Activated B cell treated with CpG ODN at 0.5 μM for 24 hours (primary cell): ENCODE measurements around the gene LBR. TPM values are rescaled to one million over a fixed set of nuclear protein-coding genes. Genes with fewer than 3 reads are reported as not detected.

Experiments used
- ATAC-seq: fragments of 200-7000 bp; cut with Tn5 transposase; one replicate; pipeline ENCODE4 v1.10.0; 2021; ENCODE audit warnings: low read depth, mild to moderate bottlenecking, moderate library complexity
- CTCF ChIA-PET: fragments of 350-600 bp; sonication (Branson Sonifier 250); formaldehyde crosslinking; loops from one replicate; lab custom pipeline; 2021; ENCODE audit warnings: antibody characterized with exemption; lab: Charles Lee
- POLR2A ChIA-PET: fragments of 350-600 bp; sonication (Branson Sonifier 250); formaldehyde crosslinking; loops from one replicate; lab custom pipeline; 2021; ENCODE audit warnings: antibody characterized with exemption; lab: Charles Lee
- DNase-seq: peaks from one replicate; pipeline ENCODE4 v3.0.0; 2022
- H3K27ac Mint-ChIP-seq: one replicate; pipeline ENCODE4 v1.8.0; 2020; ENCODE audit warnings: mixed read lengths
- H3K27me3 Mint-ChIP-seq: one replicate; pipeline ENCODE4 v1.8.0; 2021; ENCODE audit warnings: mixed read lengths
- H3K36me3 Mint-ChIP-seq: one replicate; pipeline ENCODE4 v1.8.0; 2021; ENCODE audit warnings: low read depth, mixed read lengths
- H3K4me1 Mint-ChIP-seq: one replicate; pipeline ENCODE4 v1.8.0; 2021; ENCODE audit warnings: mixed read lengths
- H3K4me3 Mint-ChIP-seq: one replicate; pipeline ENCODE4 v1.8.0; 2020; ENCODE audit warnings: mild to moderate bottlenecking, mixed read lengths
- H3K9me3 Mint-ChIP-seq: one replicate; pipeline ENCODE4 v1.8.0; 2020; ENCODE audit warnings: mixed read lengths
- CTCF ChIP-seq: fragments of 200-600 bp; IDR thresholded peaks from one replicate; pipeline ENCODE4 v1.8.0; 2022; ENCODE audit warnings: antibody characterized with exemption, mild to moderate bottlenecking
- intact Hi-C: fragments of 100-400 bp; cut with micrococcal nuclease; formaldehyde crosslinking; loops from one replicate; pipeline ENCODE4 v1.15.1; 2024
- total RNA-seq: library from RNA; stranded (reverse); gene quantifications from 2 replicates; pipeline ENCODE4 v1.2.3, GENCODE V29; 2022

The LBR gene
- total RNA-seq, 1 donor from 2014 or later, result 113 TPM

DNA sequence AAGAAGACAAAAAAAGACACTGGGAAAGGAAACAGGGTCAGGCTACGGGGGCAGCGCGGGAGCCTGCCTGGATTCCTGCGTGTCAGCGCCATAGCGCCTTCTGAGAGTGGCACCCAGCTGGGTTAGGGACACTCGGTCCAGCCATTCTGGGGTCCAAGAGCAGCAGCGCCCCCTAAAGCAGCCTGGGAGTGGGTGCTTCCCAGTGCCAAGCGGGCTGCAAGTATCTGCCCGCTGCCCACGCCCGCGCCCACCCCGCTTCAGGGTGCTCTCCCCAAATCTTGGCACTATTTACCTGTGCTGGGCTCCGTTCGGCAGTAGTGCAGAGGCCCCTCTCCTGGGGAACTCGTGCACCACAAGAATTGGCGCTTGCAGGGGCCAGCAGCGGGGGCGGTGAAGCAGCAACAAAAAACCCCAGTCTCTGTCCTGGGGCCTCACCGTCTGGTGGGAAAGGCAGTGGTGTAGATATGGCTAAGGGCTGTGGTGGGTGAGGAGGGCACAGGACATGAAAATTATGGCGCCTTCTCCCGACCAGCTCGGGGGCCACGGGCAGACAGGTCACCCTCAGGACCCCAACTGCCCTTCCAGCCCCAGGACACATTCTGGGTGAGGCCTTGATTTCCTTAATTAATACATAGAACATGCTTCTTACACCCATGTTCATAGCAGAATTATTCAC is 24.1 kb upstream of the LBR start:
- TF ChIP-seq CTCF, result no peak
- H3K9me3 Mint-ChIP-seq, result no peaks in the 10 kb centered on the region
- no peaks in the 10 kb centered on the region for H3K36me3 Mint-ChIP-seq
- H3K4me1 Mint-ChIP-seq, result peaks cover 6% of the 10 kb centered on the region
- no peak overlapping the region for H3K4me3 Mint-ChIP-seq
- DNase-seq (no peak), ATAC-seq (no peak)
- POLR2A ChIA-PET, result no interaction called here
- intact Hi-C loops, result no loop called here
- CTCF ChIA-PET, result no interaction called here
- no peaks in the 10 kb centered on the region for H3K27me3 Mint-ChIP-seq
- no peak overlapping the region for H3K27ac Mint-ChIP-seq

DNA sequence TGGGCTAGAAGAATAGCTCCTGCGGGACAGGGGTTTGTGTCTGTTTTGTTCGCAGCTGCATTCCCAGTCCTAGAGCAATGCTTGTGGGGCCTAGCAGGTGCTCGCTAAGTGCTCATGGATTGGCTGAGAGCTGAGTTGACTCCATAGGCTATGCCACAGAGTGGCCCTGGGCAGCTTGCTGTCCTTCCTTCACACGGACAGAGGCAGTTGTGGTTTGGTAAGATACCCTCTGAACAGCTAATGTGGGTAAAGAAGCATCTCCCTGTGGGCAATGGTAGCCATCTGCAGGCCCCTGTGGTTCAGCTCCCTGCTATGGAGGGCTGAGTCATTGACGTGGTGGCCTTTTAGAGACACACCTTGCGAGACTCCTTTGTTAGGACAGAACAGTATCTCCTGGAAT is 23.5 kb upstream of the LBR start:
- Mint-ChIP-seq H3K4me3 (no peak overlapping the region), H3K27ac (no peak overlapping the region), H3K4me1 (peaks cover 6% of the 10 kb centered on the region), H3K36me3 (no peaks in the 10 kb centered on the region), H3K9me3 (no peaks in the 10 kb centered on the region), H3K27me3 (no peaks in the 10 kb centered on the region)
- no peak for TF ChIP-seq CTCF
- ChIA-PET POLR2A (no interaction called here), CTCF (no interaction called here)
- DNase-seq (no peak), ATAC-seq (no peak)
- intact Hi-C loops, result no loop called here

- TF ChIP-seq CTCF, result no peak
- no peaks in the 10 kb centered on the region for H3K27me3 Mint-ChIP-seq
- H3K27ac Mint-ChIP-seq, result no peak overlapping the region
- DNase-seq (no peak), ATAC-seq (no peak)
- ChIA-PET CTCF (no interaction called here), POLR2A (interaction anchor here (0.6 kb wide), 1 partner anchor 549 kb away, joined by 3 read pairs; the partner anchor contains the start of gene SDE2)
- H3K4me1 Mint-ChIP-seq, result peaks cover 13% of the 10 kb centered on the region
- intact Hi-C loops, result no loop called here
- H3K4me3 Mint-ChIP-seq, result no peak overlapping the region
- no peaks in the 10 kb centered on the region for H3K9me3 Mint-ChIP-seq
- no peaks in the 10 kb centered on the region for H3K36me3 Mint-ChIP-seq
Measured at GRCh38 chr1:225450491-225451191, 22.8 kb upstream of the LBR start.

DNA sequence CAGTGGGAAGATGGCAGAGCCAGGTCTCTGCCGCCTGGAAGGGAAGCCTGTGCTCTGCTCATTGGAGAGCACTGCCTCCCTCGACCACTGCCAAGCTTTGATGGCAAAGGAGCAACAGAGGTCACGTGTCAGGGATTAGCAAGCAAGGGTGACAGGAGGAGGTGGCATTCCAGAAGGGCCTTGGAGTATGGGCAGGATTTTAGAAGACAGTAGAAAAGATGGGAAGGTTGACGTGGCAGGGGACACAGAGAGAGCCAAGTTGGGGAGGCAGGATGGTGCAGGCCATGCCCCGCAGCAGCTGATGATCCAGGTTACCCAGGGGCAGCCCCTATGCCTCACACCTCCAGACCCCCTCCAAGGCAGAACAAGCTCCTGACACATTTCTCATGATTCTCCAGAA is 21.9 kb upstream of the LBR start:
- CTCF ChIA-PET, result no interaction called here
- intact Hi-C loops, result loop anchor here (10.0 kb wide), 1 partner anchor 135 kb away; no protein-coding TSS in a partner anchor
- ATAC-seq (no peak), DNase-seq (no peak)
- H3K4me3 Mint-ChIP-seq, result no peak overlapping the region
- no peaks in the 10 kb centered on the region for H3K36me3 Mint-ChIP-seq
- H3K4me1 Mint-ChIP-seq, result peaks cover 18% of the 10 kb centered on the region
- H3K27me3 Mint-ChIP-seq, result no peaks in the 10 kb centered on the region
- no peak for TF ChIP-seq CTCF
- no peaks in the 10 kb centered on the region for H3K9me3 Mint-ChIP-seq
- POLR2A ChIA-PET, result interaction anchor here (0.8 kb wide), 1 partner anchor 613 kb away, joined by 7 read pairs; the partner anchor contains the start of gene H3-3A
- no peak overlapping the region for H3K27ac Mint-ChIP-seq

DNA sequence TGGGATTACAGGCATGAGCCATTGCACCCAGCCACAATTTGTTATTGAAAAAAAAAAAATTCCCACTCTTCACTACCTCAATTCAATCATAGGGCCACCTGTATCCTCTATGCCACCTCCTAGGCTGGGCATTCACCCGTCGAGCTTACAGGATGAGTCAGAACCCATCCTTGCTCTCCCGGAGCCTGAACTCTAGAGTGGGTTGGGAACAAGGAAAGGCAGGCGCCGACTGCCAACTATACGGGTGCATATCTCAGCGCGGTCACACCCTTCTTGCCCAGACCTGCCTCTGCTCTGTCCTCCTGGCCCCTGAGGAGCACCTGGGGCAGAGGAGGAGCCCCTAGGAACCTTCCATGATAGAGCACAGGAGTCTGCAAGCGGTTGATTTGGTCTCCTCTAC is 21.4 kb upstream of the LBR start:
- ATAC-seq (no peak), DNase-seq (no peak)
- Mint-ChIP-seq H3K36me3 (no peaks in the 10 kb centered on the region), H3K27me3 (no peaks in the 10 kb centered on the region), H3K27ac (no peak overlapping the region), H3K4me3 (no peak overlapping the region), H3K4me1 (peaks cover 21% of the 10 kb centered on the region), H3K9me3 (no peaks in the 10 kb centered on the region)
- ChIA-PET CTCF (no interaction called here), POLR2A (interaction anchor here (0.8 to 1.1 kb wide), 2 partner anchors 11 to 613 kb away, joined by 3 to 7 read pairs; partner anchors contain the start of gene H3-3A)
- TF ChIP-seq CTCF, result no peak
- intact Hi-C loops, result loop anchor here (10.0 kb wide), 1 partner anchor 134 kb away; no protein-coding TSS in a partner anchor
